Measurements from ENCODE around the gene TGFBR1.

DNA sequence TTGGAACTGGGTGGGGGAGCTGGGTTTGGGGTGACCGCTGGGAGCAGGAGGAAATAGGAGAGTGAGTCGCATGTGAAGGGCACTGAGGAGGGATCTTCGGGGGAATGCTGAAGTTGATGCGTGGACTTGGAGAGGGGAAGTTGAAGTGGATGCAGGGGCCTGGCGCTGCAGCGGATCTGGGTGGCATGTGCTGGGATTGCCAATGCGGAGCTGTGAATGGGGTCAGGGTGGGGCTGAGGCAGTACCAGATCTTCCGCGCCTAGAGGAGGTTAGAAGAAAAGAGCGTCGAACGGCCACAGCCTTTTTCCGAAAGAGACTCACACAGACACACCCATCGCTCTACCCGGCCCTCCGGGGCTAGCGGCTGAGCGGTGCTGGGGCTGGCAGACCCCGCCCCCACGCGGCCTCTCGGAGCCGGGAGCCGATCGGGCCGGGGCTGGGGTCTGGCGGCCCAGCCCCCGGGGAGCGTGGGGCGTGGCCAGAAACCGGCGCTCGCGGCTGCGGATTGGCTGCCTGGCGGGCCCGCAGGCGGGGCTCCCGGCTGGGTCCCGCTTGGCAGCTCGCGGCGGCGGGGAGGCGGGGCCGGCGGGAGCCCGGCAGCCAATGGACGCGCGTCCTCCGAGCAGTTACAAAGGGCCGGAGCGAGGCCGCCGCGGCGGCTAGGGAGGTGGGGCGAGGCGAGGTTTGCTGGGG, at the start of gene TGFBR1:
- TF ChIP-seq RARB (CRISPR knock-in tag; IDR thresholded peaks at IDR 0.05) (no peak), ISL1 (CRISPR knock-in tag; IDR thresholded peaks at IDR 0.05) (no peak), ZNF565 (CRISPR knock-in tag; conservative IDR thresholded peaks at IDR 0.05; ENCODE audit: low read depth) (no peak), TCF4 (CRISPR knock-in tag; IDR thresholded peaks at IDR 0.05; ENCODE audit: borderline replicate concordance) (no peak), ARNTL (CRISPR knock-in tag; IDR thresholded peaks at IDR 0.05; ENCODE audit: borderline replicate concordance, low read depth) (no peak), ZFP3 (CRISPR knock-in tag; IDR thresholded peaks at IDR 0.05) (no peak), TOX (CRISPR knock-in tag; IDR thresholded peaks at IDR 0.05; ENCODE audit: borderline replicate concordance) (no peak), ZNF8 (CRISPR knock-in tag; IDR thresholded peaks at IDR 0.05) (no peak)
- TF ChIP-seq, protein P1, sequence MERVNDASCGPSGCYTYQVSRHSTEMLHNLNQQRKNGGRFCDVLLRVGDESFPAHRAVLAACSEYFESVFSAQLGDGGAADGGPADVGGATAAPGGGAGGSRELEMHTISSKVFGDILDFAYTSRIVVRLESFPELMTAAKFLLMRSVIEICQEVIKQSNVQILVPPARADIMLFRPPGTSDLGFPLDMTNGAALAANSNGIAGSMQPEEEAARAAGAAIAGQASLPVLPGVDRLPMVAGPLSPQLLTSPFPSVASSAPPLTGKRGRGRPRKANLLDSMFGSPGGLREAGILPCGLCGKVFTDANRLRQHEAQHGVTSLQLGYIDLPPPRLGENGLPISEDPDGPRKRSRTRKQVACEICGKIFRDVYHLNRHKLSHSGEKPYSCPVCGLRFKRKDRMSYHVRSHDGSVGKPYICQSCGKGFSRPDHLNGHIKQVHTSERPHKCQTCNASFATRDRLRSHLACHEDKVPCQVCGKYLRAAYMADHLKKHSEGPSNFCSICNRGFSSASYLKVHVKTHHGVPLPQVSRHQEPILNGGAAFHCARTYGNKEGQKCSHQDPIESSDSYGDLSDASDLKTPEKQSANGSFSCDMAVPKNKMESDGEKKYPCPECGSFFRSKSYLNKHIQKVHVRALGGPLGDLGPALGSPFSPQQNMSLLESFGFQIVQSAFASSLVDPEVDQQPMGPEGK (CRISPR knock-in tag; IDR thresholded peaks at IDR 0.05; ENCODE audit: borderline replicate concordance) = no peak

Data from SK-N-SH treated with all-trans-retinoic acid at 6 μM for 48 hours (cell line).